B cell (primary cell): ENCODE results near the gene ESPN. TPM values are rescaled to one million over a fixed set of nuclear protein-coding genes. Genes with fewer than 3 reads are reported as not detected.

Source experiments
- ATAC-seq: fragments of 200-7000 bp; cut with Tn5 transposase; one replicate; pipeline ENCODE4 v1.10.0; 2021; ENCODE audit warnings: low read depth, mild to moderate bottlenecking, moderate number of reproducible peaks, moderate library complexity
- CTCF ChIA-PET: fragments of 350-600 bp; sonication (Branson Sonifier 250); formaldehyde crosslinking; loops from one replicate; lab custom pipeline; 2021; ENCODE audit warnings: antibody characterized with exemption, inconsistent platforms; lab: Charles Lee
- POLR2A ChIA-PET: fragments of 350-600 bp; sonication (Branson Sonifier 250); formaldehyde crosslinking; loops from one replicate; lab custom pipeline; 2021; ENCODE audit warnings: antibody characterized with exemption; lab: Charles Lee
- DNase-seq: peaks from one replicate; pipeline ENCODE4 v3.0.0; 2013
- H2AFZ ChIP-seq: 2 replicates; pipeline ENCODE4 v1.6.1; 2012; ENCODE audit warnings: mild to moderate bottlenecking, low read depth, low read length; ENCODE audit not compliant: insufficient read depth, poor library complexity, severe bottlenecking
- H3K27ac ChIP-seq, 2 donors: 1 replicate in 1 of 2; 2 replicates in 1 of 2; pipeline ENCODE4 v1.5.1; 2012 to 2013; ENCODE audit warnings: low read length in 2 of 2, mild to moderate bottlenecking in 2 of 2, moderate library complexity in 1 of 2
- H3K27me3 ChIP-seq, 4 experiments: fragments of 200-600 bp in 1 of 4; sonication (generic) in 1 of 4; replicated peaks in 1 of 4; 1 replicate in 2 of 4; 2 replicates in 2 of 4; pipeline versions ENCODE4 v1.6.1 to v1.7.0; 2013 to 2016; ENCODE audit warnings: low read length in 3 of 4, mild to moderate bottlenecking in 2 of 4, mixed read lengths in 1 of 4, moderate library complexity in 1 of 4; ENCODE audit not compliant: insufficient read depth in 4 of 4, control insufficient read depth in 3 of 4; ENCODE audit errors: control extremely low read depth in 1 of 4
- H3K36me3 ChIP-seq, 2 experiments: replicated peaks in 1 of 2; 1 replicate in 1 of 2; 2 replicates in 1 of 2; pipeline versions ENCODE4 v1.6.1 to v1.7.1; 2013; ENCODE audit warnings: low read length in 1 of 2; ENCODE audit not compliant: insufficient read depth in 2 of 2, control insufficient read depth in 1 of 2; ENCODE audit errors: control extremely low read depth in 1 of 2, extremely low read depth in 1 of 2
- H3K4me1 ChIP-seq, 2 donors: fragments of 200-600 bp in 1 of 2; sonication (generic) in 1 of 2; 1 replicate in 1 of 2; 2 replicates in 1 of 2; pipeline versions ENCODE4 v1.5.1 to v1.6.1; 2013 to 2017; ENCODE audit warnings: low read length in 2 of 2; ENCODE audit not compliant: control insufficient read depth in 2 of 2, insufficient read depth in 2 of 2
- H3K4me2 ChIP-seq: replicated peaks from 2 replicates; pipeline ENCODE3; 2012; ENCODE audit warnings: mild to moderate bottlenecking, low read depth, low read length; ENCODE audit not compliant: poor library complexity, severe bottlenecking
- H3K4me3 ChIP-seq, 5 experiments: fragments of 200-600 bp in 1 of 5; sonication (generic) in 1 of 5; 1 replicate in 3 of 5; 2 replicates in 2 of 5; pipeline versions ENCODE4 v1.5.1 to v1.7.0; 2011 to 2016; ENCODE audit warnings: low read length in 4 of 5, mild to moderate bottlenecking in 4 of 5, low read depth in 2 of 5, control low read depth in 1 of 5, moderate library complexity in 1 of 5; ENCODE audit not compliant: insufficient read depth in 1 of 5; ENCODE audit errors: control extremely low read depth in 1 of 5, extremely low read depth in 1 of 5
- H3K79me2 ChIP-seq: fragments of 200-600 bp; sonication (generic); one replicate; pipeline ENCODE4 v1.6.0; 2016; ENCODE audit warnings: low read length; ENCODE audit not compliant: control insufficient read depth, insufficient read depth
- H3K9ac ChIP-seq: fragments of 200-600 bp; sonication (generic); 2 replicates; pipeline ENCODE4 v1.6.1; 2017; ENCODE audit warnings: mild to moderate bottlenecking, low read length, moderate library complexity
- H3K9me3 ChIP-seq, 3 donors: one replicate each; pipeline versions ENCODE4 v1.6.1 to v1.7.1; 2013; ENCODE audit warnings: low read length in 2 of 3; ENCODE audit not compliant: control insufficient read depth in 2 of 3, insufficient read depth in 1 of 3; ENCODE audit errors: control extremely low read depth in 1 of 3
- H4K20me1 ChIP-seq: 2 replicates; pipeline ENCODE4 v1.6.0; 2012; ENCODE audit warnings: mild to moderate bottlenecking, low read length; ENCODE audit not compliant: insufficient read depth, control insufficient read depth, poor library complexity, severe bottlenecking
- H3K27ac Mint-ChIP-seq: one replicate; pipeline ENCODE4 v1.8.0; 2021; ENCODE audit warnings: mixed read lengths
- H3K27me3 Mint-ChIP-seq: one replicate; pipeline ENCODE4 v1.8.0; 2021; ENCODE audit warnings: mixed read lengths
- H3K4me1 Mint-ChIP-seq: one replicate; pipeline ENCODE4 v1.8.0; 2021; ENCODE audit warnings: mixed read lengths
- H3K4me3 Mint-ChIP-seq: one replicate; pipeline ENCODE4 v1.8.0; 2021; ENCODE audit warnings: mixed read lengths
- H3K9me3 Mint-ChIP-seq: one replicate; pipeline ENCODE4 v1.8.0; 2022; ENCODE audit warnings: mixed read lengths; ENCODE audit not compliant: insufficient read depth
- CTCF ChIP-seq: fragments of 200-600 bp; IDR thresholded peaks from one replicate; pipeline ENCODE4 v1.8.0; 2022; ENCODE audit warnings: antibody characterized with exemption, mild to moderate bottlenecking
- EZH2 ChIP-seq: IDR thresholded peaks from 2 replicates; pipeline ENCODE4 v1.6.1; 2012; ENCODE audit warnings: borderline replicate concordance, low read depth, mild to moderate bottlenecking, moderate library complexity, low read length; ENCODE audit not compliant: insufficient read depth, poor library complexity, severe bottlenecking
- WGBS: methylation state at CpG from one replicate; pipeline ENCODE4 v1.1.5; 2013; ENCODE audit warnings: missing lambda C conversion rate; ENCODE audit not compliant: insufficient coverage; 5-methylcytosine and 5-hydroxymethylcytosine counted together
- intact Hi-C: fragments of 100-400 bp; cut with micrococcal nuclease; formaldehyde crosslinking; loops from one replicate; pipeline ENCODE4 v1.10.0; 2022
- polyA plus RNA-seq: library from polyadenylated mRNA; depleted of rRNA; stranded (reverse); fragments of >200 nt; gene quantifications from 2 replicates; pipeline ENCODE4 v1.2.3, GENCODE V29; 2012
- total RNA-seq, 2 donors: library from RNA; stranded (reverse); fragments of 120-200 nt in 1 of 2; gene quantifications; 1 replicate in 1 of 2; 2 replicates in 1 of 2; pipeline versions ENCODE4 v1.2.3 to v1.2.4, GENCODE V29; 2013 to 2022

ESPN gene
- total and polyA plus RNA-seq, 2 donors (not counting 1 experiment from before 2014, with no cell fraction given): 0.19 to 0.25 TPM

DNA sequence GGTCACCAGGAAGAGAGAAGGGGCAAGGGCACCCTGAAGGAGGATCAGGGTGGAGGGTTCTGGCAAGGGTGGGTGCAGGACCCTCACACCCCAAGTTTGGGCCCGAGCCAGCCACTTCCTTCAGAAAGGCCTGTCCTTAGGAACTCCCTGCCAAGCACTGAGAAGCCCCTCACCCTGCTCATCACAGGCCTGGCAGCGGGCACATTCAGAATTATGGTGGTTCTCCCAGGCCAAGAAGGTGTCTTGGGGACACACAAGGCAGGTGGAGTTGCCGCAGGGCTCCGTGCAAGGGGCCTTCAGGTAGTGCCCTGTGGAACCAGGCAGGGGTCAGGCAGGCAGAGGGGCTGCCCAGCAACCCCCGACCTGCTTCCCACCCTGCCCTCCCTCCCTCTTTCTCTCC is 40.3 kb downstream of the ESPN start:
- Histone ChIP-seq H3K36me3 (no peaks in the 10 kb centered on the region), H3K27me3 (peaks cover 0 to 39% (median 16%) of the 10 kb centered on the region in 4 experiments), H4K20me1 (no peaks in the 10 kb centered on the region), H3K4me2 (no peak overlapping the region), H3K9me3 (no peaks in the 10 kb centered on the region), H3K79me2 (no peaks in the 10 kb centered on the region), H3K27ac (no peak overlapping the region), H3K9ac (no peak overlapping the region), H2AFZ (no peak overlapping the region), H3K4me1 (peaks cover 12 to 22% of the 10 kb centered on the region in 2 donors), H3K4me3 (no peak overlapping the region)
- H3K4me3 Mint-ChIP-seq: no peak overlapping the region
- DNase-seq: no peak
- ChIA-PET CTCF (no interaction called here), POLR2A (no interaction called here)
- H3K9me3 Mint-ChIP-seq: no peaks in the 10 kb centered on the region
- 83% methylated on average over 5 of the region's 5 CpGs for WGBS
- ATAC-seq: no peak
- TF ChIP-seq EZH2 (no peak), CTCF (no peak)
- peaks cover 29% of the 10 kb centered on the region for H3K27me3 Mint-ChIP-seq
- H3K4me1 Mint-ChIP-seq: peaks cover 16% of the 10 kb centered on the region
- H3K27ac Mint-ChIP-seq: no peak overlapping the region
- intact Hi-C loops: no loop called here

- WGBS: 7% methylated on average over 15 of the region's 21 CpGs
- CTCF ChIA-PET: no interaction called here
These were observed 41.0 kb downstream of the ESPN start for GRCh38 chr1:6465461-6466005.

More at GRCh38 chr1:6465461-6466005, 41.0 kb downstream of the ESPN start:
- DNase-seq (no peak), ATAC-seq (no peak)
- POLR2A ChIA-PET: no interaction called here
- Histone ChIP-seq H3K9me3 (peaks cover 0 to 4% (median 0%) of the 10 kb centered on the region in 3 donors), H3K27me3 (peaks cover 0 to 35% (median 14%) of the 10 kb centered on the region in 4 experiments), H3K4me3 (peak overlapping the region in 2 of 5 experiments; percentile 18 to 37), H3K4me1 (peaks cover 6 to 16% of the 10 kb centered on the region in 2 donors), H2AFZ (peak overlapping the region; percentile 22), H3K9ac (no peak overlapping the region), H3K79me2 (no peaks in the 10 kb centered on the region), H3K36me3 (no peaks in the 10 kb centered on the region), H4K20me1 (no peaks in the 10 kb centered on the region), H3K27ac (no peak overlapping the region), H3K4me2 (peak overlapping the region; percentile 53)
- H3K4me3 Mint-ChIP-seq: peak overlapping the region; percentile 29
- peaks cover 26% of the 10 kb centered on the region for H3K27me3 Mint-ChIP-seq
- no peak for TF ChIP-seq EZH2
- TF ChIP-seq CTCF: no peak
- H3K4me1 Mint-ChIP-seq: peaks cover 11% of the 10 kb centered on the region
- H3K27ac Mint-ChIP-seq: no peak overlapping the region
- intact Hi-C loops: no loop called here
- H3K9me3 Mint-ChIP-seq: no peaks in the 10 kb centered on the region
